B cell (primary cell): ENCODE data around the gene CHD1L. TPM values are rescaled to one million over a fixed set of nuclear protein-coding genes. Genes with fewer than 3 reads are reported as not detected.

Experiments
- ATAC-seq: fragments of 200-7000 bp; cut with Tn5 transposase; one replicate; pipeline ENCODE4 v1.10.0; 2021; ENCODE audit warnings: low read depth, mild to moderate bottlenecking, moderate number of reproducible peaks, moderate library complexity
- CTCF ChIA-PET: fragments of 350-600 bp; sonication (Branson Sonifier 250); formaldehyde crosslinking; loops from one replicate; lab custom pipeline; 2021; ENCODE audit warnings: antibody characterized with exemption, inconsistent platforms; lab: Charles Lee
- POLR2A ChIA-PET: fragments of 350-600 bp; sonication (Branson Sonifier 250); formaldehyde crosslinking; loops from one replicate; lab custom pipeline; 2021; ENCODE audit warnings: antibody characterized with exemption; lab: Charles Lee
- DNase-seq: peaks from one replicate; pipeline ENCODE4 v3.0.0; 2013
- H2AFZ ChIP-seq: 2 replicates; pipeline ENCODE4 v1.6.1; 2012; ENCODE audit warnings: mild to moderate bottlenecking, low read depth, low read length; ENCODE audit not compliant: insufficient read depth, poor library complexity, severe bottlenecking
- H3K27ac ChIP-seq, 2 donors: 1 replicate in 1 of 2; 2 replicates in 1 of 2; pipeline ENCODE4 v1.5.1; 2012 to 2013; ENCODE audit warnings: low read length in 2 of 2, mild to moderate bottlenecking in 2 of 2, moderate library complexity in 1 of 2
- H3K27me3 ChIP-seq, 4 experiments: fragments of 200-600 bp in 1 of 4; sonication (generic) in 1 of 4; replicated peaks in 1 of 4; 1 replicate in 2 of 4; 2 replicates in 2 of 4; pipeline versions ENCODE4 v1.6.1 to v1.7.0; 2013 to 2016; ENCODE audit warnings: low read length in 3 of 4, mild to moderate bottlenecking in 2 of 4, mixed read lengths in 1 of 4, moderate library complexity in 1 of 4; ENCODE audit not compliant: insufficient read depth in 4 of 4, control insufficient read depth in 3 of 4; ENCODE audit errors: control extremely low read depth in 1 of 4
- H3K36me3 ChIP-seq, 2 experiments: replicated peaks in 1 of 2; 1 replicate in 1 of 2; 2 replicates in 1 of 2; pipeline versions ENCODE4 v1.6.1 to v1.7.1; 2013; ENCODE audit warnings: low read length in 1 of 2; ENCODE audit not compliant: insufficient read depth in 2 of 2, control insufficient read depth in 1 of 2; ENCODE audit errors: control extremely low read depth in 1 of 2, extremely low read depth in 1 of 2
- H3K4me1 ChIP-seq, 2 donors: fragments of 200-600 bp in 1 of 2; sonication (generic) in 1 of 2; 1 replicate in 1 of 2; 2 replicates in 1 of 2; pipeline versions ENCODE4 v1.5.1 to v1.6.1; 2013 to 2017; ENCODE audit warnings: low read length in 2 of 2; ENCODE audit not compliant: control insufficient read depth in 2 of 2, insufficient read depth in 2 of 2
- H3K4me2 ChIP-seq: replicated peaks from 2 replicates; pipeline ENCODE3; 2012; ENCODE audit warnings: mild to moderate bottlenecking, low read depth, low read length; ENCODE audit not compliant: poor library complexity, severe bottlenecking
- H3K4me3 ChIP-seq, 5 experiments: fragments of 200-600 bp in 1 of 5; sonication (generic) in 1 of 5; 1 replicate in 3 of 5; 2 replicates in 2 of 5; pipeline versions ENCODE4 v1.5.1 to v1.7.0; 2011 to 2016; ENCODE audit warnings: low read length in 4 of 5, mild to moderate bottlenecking in 4 of 5, low read depth in 2 of 5, control low read depth in 1 of 5, moderate library complexity in 1 of 5; ENCODE audit not compliant: insufficient read depth in 1 of 5; ENCODE audit errors: control extremely low read depth in 1 of 5, extremely low read depth in 1 of 5
- H3K79me2 ChIP-seq: fragments of 200-600 bp; sonication (generic); one replicate; pipeline ENCODE4 v1.6.0; 2016; ENCODE audit warnings: low read length; ENCODE audit not compliant: control insufficient read depth, insufficient read depth
- H3K9ac ChIP-seq: fragments of 200-600 bp; sonication (generic); 2 replicates; pipeline ENCODE4 v1.6.1; 2017; ENCODE audit warnings: mild to moderate bottlenecking, low read length, moderate library complexity
- H3K9me3 ChIP-seq, 3 donors: one replicate each; pipeline versions ENCODE4 v1.6.1 to v1.7.1; 2013; ENCODE audit warnings: low read length in 2 of 3; ENCODE audit not compliant: control insufficient read depth in 2 of 3, insufficient read depth in 1 of 3; ENCODE audit errors: control extremely low read depth in 1 of 3
- H4K20me1 ChIP-seq: 2 replicates; pipeline ENCODE4 v1.6.0; 2012; ENCODE audit warnings: mild to moderate bottlenecking, low read length; ENCODE audit not compliant: insufficient read depth, control insufficient read depth, poor library complexity, severe bottlenecking
- H3K27ac Mint-ChIP-seq: one replicate; pipeline ENCODE4 v1.8.0; 2021; ENCODE audit warnings: mixed read lengths
- H3K27me3 Mint-ChIP-seq: one replicate; pipeline ENCODE4 v1.8.0; 2021; ENCODE audit warnings: mixed read lengths
- H3K4me1 Mint-ChIP-seq: one replicate; pipeline ENCODE4 v1.8.0; 2021; ENCODE audit warnings: mixed read lengths
- H3K4me3 Mint-ChIP-seq: one replicate; pipeline ENCODE4 v1.8.0; 2021; ENCODE audit warnings: mixed read lengths
- H3K9me3 Mint-ChIP-seq: one replicate; pipeline ENCODE4 v1.8.0; 2022; ENCODE audit warnings: mixed read lengths; ENCODE audit not compliant: insufficient read depth
- CTCF ChIP-seq: fragments of 200-600 bp; IDR thresholded peaks from one replicate; pipeline ENCODE4 v1.8.0; 2022; ENCODE audit warnings: antibody characterized with exemption, mild to moderate bottlenecking
- EZH2 ChIP-seq: IDR thresholded peaks from 2 replicates; pipeline ENCODE4 v1.6.1; 2012; ENCODE audit warnings: borderline replicate concordance, low read depth, mild to moderate bottlenecking, moderate library complexity, low read length; ENCODE audit not compliant: insufficient read depth, poor library complexity, severe bottlenecking
- WGBS: methylation state at CpG from one replicate; pipeline ENCODE4 v1.1.5; 2013; ENCODE audit warnings: missing lambda C conversion rate; ENCODE audit not compliant: insufficient coverage; 5-methylcytosine and 5-hydroxymethylcytosine counted together
- intact Hi-C: fragments of 100-400 bp; cut with micrococcal nuclease; formaldehyde crosslinking; loops from one replicate; pipeline ENCODE4 v1.10.0; 2022
- polyA plus RNA-seq: library from polyadenylated mRNA; depleted of rRNA; stranded (reverse); fragments of >200 nt; gene quantifications from 2 replicates; pipeline ENCODE4 v1.2.3, GENCODE V29; 2012
- total RNA-seq, 2 donors: library from RNA; stranded (reverse); fragments of 120-200 nt in 1 of 2; gene quantifications; 1 replicate in 1 of 2; 2 replicates in 1 of 2; pipeline versions ENCODE4 v1.2.3 to v1.2.4, GENCODE V29; 2013 to 2022

Gene CHD1L
- total and polyA plus RNA-seq, 2 donors (not counting 1 experiment from before 2014, with no cell fraction given): 32.4 to 54.6 TPM

DNA sequence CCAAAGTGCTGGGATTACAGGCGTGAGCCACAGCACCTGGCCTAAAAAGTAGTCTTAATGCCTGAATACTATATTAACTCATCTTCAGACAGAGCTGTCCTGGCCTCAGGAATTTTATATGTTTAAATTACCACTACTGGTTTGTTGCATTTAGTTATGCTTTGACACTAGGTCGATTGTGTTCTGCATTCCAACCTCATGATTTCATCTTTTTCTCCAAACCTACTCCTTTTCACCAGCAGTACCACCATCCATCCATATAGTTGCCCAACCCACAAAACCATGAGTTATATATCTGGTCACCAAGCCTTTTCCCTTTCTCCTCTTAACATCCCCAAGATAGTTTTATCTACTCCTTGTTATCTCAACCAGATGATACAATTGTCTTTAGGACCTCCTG lies 39.9 kb upstream of the CHD1L start:
- Mint-ChIP-seq H3K4me1 (peaks cover 32% of the 10 kb centered on the region), H3K9me3 (no peaks in the 10 kb centered on the region), H3K27me3 (no peaks in the 10 kb centered on the region), H3K4me3 (no peak overlapping the region), H3K27ac (no peak overlapping the region)
- Histone ChIP-seq H3K9me3 (no peaks in the 10 kb centered on the region), H3K27ac (peak overlapping the region in 1 of 2 donors; percentile 62), H3K4me1 (peaks cover 13 to 22% of the 10 kb centered on the region in 2 donors), H3K4me3 (no peak overlapping the region), H3K36me3 (peaks cover 0 to 1% of the 10 kb centered on the region in 2 experiments), H4K20me1 (no peaks in the 10 kb centered on the region), H3K4me2 (no peak overlapping the region), H2AFZ (no peak overlapping the region), H3K79me2 (peaks cover 4% of the 10 kb centered on the region), H3K27me3 (no peaks in the 10 kb centered on the region), H3K9ac (no peak overlapping the region)
- intact Hi-C loops: no loop called here
- ChIA-PET CTCF (no interaction called here), POLR2A (no interaction called here)
- no peak for TF ChIP-seq CTCF
- no peak for TF ChIP-seq EZH2
- ATAC-seq (no peak), DNase-seq (no peak)
- 94% methylated on average over 2 of the region's 2 CpGs for WGBS

- H3K4me1 Mint-ChIP-seq: peaks cover 32% of the 10 kb centered on the region
- Histone ChIP-seq H3K9me3 (no peaks in the 10 kb centered on the region), H3K27me3 (no peaks in the 10 kb centered on the region), H3K27ac (peak overlapping the region; percentile 30 to 62), H3K36me3 (no peaks in the 10 kb centered on the region), H3K9ac (no peak overlapping the region), H3K4me3 (peak overlapping the region in 1 of 5 experiments; percentile 29), H3K4me1 (peaks cover 13 to 22% of the 10 kb centered on the region in 2 donors), H3K79me2 (peaks cover 4% of the 10 kb centered on the region), H3K4me2 (peak overlapping the region; percentile 42), H2AFZ (no peak overlapping the region), H4K20me1 (no peaks in the 10 kb centered on the region)
- DNase-seq: peak; percentile 26
- H3K9me3 Mint-ChIP-seq: no peaks in the 10 kb centered on the region
- CTCF ChIA-PET: interaction anchor here (1.5 kb wide), 1 partner anchor 38 kb away, joined by 4 read pairs; the partner anchor contains the start of gene CHD1L
- H3K27ac Mint-ChIP-seq: peak overlapping the region; percentile 54
- intact Hi-C loops: no loop called here
- peak overlapping the region; percentile 20 for H3K4me3 Mint-ChIP-seq
- ATAC-seq: peak; percentile 60
- POLR2A ChIA-PET: no interaction called here
- 43% methylated on average over 1 of the region's 3 CpGs for WGBS
- H3K27me3 Mint-ChIP-seq: no peaks in the 10 kb centered on the region
- no peak for TF ChIP-seq EZH2
- no peak for TF ChIP-seq CTCF
These were observed 38.4 kb upstream of the CHD1L start for GRCh38 chr1:147204080-147204479.
